Trophoblast cell (in vitro differentiated cells and primary cell): ENCODE data around the gene ZNF407.

ENCODE experiments used
- DNase-seq, 2 donors: peaks; one replicate each; pipeline ENCODE4 v3.0.0-alpha.2; 2016
- H2AFZ ChIP-seq: 2 replicates; pipeline ENCODE4 v1.6.1; 2013; ENCODE audit warnings: low read length, moderate library complexity, mild to moderate bottlenecking; ENCODE audit not compliant: insufficient read depth, poor library complexity
- H2AK5ac ChIP-seq: 2 replicates; pipeline ENCODE4 v1.6.1; 2013; ENCODE audit warnings: mild to moderate bottlenecking, low read length
- H2BK120ac ChIP-seq: 2 replicates; pipeline ENCODE4 v1.6.1; 2013; ENCODE audit warnings: low read length, mild to moderate bottlenecking, moderate library complexity; ENCODE audit not compliant: insufficient read depth, poor library complexity
- H2BK12ac ChIP-seq: 2 replicates; pipeline ENCODE4 v1.6.1; 2013; ENCODE audit warnings: mild to moderate bottlenecking, low read length, moderate library complexity
- H2BK5ac ChIP-seq: 2 replicates; pipeline ENCODE4 v1.6.1; 2013; ENCODE audit warnings: low read length, low read depth, moderate library complexity, mild to moderate bottlenecking; ENCODE audit not compliant: poor library complexity
- H3K14ac ChIP-seq: 2 replicates; pipeline ENCODE4 v1.6.1; 2013; ENCODE audit warnings: mild to moderate bottlenecking, low read length
- H3K18ac ChIP-seq: 2 replicates; pipeline ENCODE4 v1.6.1; 2013; ENCODE audit warnings: mild to moderate bottlenecking, low read length
- H3K23ac ChIP-seq: 2 replicates; pipeline ENCODE4 v1.6.1; 2013; ENCODE audit warnings: low read length
- H3K27ac ChIP-seq: 2 replicates; pipeline ENCODE4 v1.5.1; 2013; ENCODE audit warnings: low read depth, mild to moderate bottlenecking, inconsistent platforms, low read length, moderate library complexity
- H3K27me3 ChIP-seq: 2 replicates; pipeline ENCODE4 v1.6.1; 2013; ENCODE audit warnings: inconsistent platforms, mild to moderate bottlenecking, low read length, moderate library complexity; ENCODE audit not compliant: insufficient read depth
- H3K36me3 ChIP-seq, 2 experiments: 1 replicate in 1 of 2; 2 replicates in 1 of 2; pipeline ENCODE4 v1.6.1; 2013; ENCODE audit warnings: low read length in 2 of 2, mild to moderate bottlenecking in 2 of 2, moderate library complexity in 1 of 2; ENCODE audit not compliant: insufficient read depth in 2 of 2, control insufficient read depth in 1 of 2
- H3K4ac ChIP-seq: 2 replicates; pipeline ENCODE4 v1.6.1; 2013; ENCODE audit warnings: low read depth, mild to moderate bottlenecking, low read length, moderate library complexity
- H3K4me1 ChIP-seq, 2 experiments: 1 replicate in 1 of 2; 2 replicates in 1 of 2; pipeline ENCODE4 v1.6.1; 2013; ENCODE audit warnings: low read length in 2 of 2, mild to moderate bottlenecking in 2 of 2, moderate library complexity in 1 of 2; ENCODE audit not compliant: insufficient read depth in 2 of 2, control insufficient read depth in 1 of 2
- H3K4me2 ChIP-seq: 2 replicates; pipeline ENCODE4 v1.6.1; 2013; ENCODE audit warnings: inconsistent platforms, mild to moderate bottlenecking, low read length, moderate library complexity
- H3K4me3 ChIP-seq: 2 replicates; pipeline ENCODE4 v1.5.1; 2013; ENCODE audit warnings: mild to moderate bottlenecking, low read depth, low read length, inconsistent platforms
- H3K79me1 ChIP-seq: one replicate; pipeline ENCODE4 v1.6.1; 2013; ENCODE audit warnings: low read length
- H3K79me2 ChIP-seq: 2 replicates; pipeline ENCODE4 v1.6.1; 2013; ENCODE audit warnings: low read length, mild to moderate bottlenecking; ENCODE audit not compliant: control insufficient read depth, insufficient read depth, poor library complexity
- H3K9ac ChIP-seq: 2 replicates; pipeline ENCODE4 v1.6.1; 2013; ENCODE audit warnings: mild to moderate bottlenecking, low read length
- H3K9me3 ChIP-seq: 2 replicates; pipeline ENCODE4 v1.6.1; 2013; ENCODE audit warnings: low read depth, mild to moderate bottlenecking, control low read depth, inconsistent platforms, low read length; ENCODE audit not compliant: insufficient read depth
- H4K12ac ChIP-seq: 2 replicates; pipeline ENCODE4 v1.6.1; 2013; ENCODE audit warnings: low read depth, mild to moderate bottlenecking, low read length, moderate library complexity
- H4K8ac ChIP-seq: 2 replicates; pipeline ENCODE4 v1.6.1; 2013; ENCODE audit warnings: low read depth, mild to moderate bottlenecking, low read length, moderate library complexity
- H4K91ac ChIP-seq: one replicate; pipeline ENCODE4 v1.6.1; 2013; ENCODE audit warnings: low read depth, mild to moderate bottlenecking, low read length, moderate library complexity
- whole genome bisulfite sequencing: extraction: QIAGEN DNeasy Blood & Tissue Kit; methylation state at CpG from one replicate; pipeline ENCODE4 v1.1.7; 2013; ENCODE audit warnings: missing lambda C conversion rate; ENCODE audit not compliant: insufficient read length, insufficient coverage; ENCODE audit errors: extremely low coverage; 5-methylcytosine and 5-hydroxymethylcytosine counted together

ZNF407 gene

DNA sequence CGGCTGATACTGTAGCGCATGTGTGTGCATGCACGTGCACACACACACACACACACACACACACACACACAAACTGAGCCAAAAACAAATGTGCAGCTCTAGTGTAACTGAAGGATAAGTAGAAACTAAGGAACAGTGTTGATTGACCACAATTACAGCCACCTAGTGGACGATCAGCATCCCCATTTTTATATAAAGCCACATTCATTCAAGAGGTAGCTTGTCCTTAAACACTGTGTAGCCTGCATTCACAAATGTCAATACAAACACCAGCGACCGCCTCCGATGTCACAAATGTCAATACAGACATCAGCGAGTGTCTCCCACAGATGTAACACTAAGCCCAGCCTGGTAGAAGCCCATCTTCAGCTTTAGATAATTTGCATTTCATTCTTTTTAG is 443.9 kb downstream of the ZNF407 start:
- peak in 1 of 2 donors; percentile 7 for DNase-seq
- H2BK12ac ChIP-seq = no peak overlapping the region
- no peak overlapping the region for H2AK5ac ChIP-seq
- H3K4me1 ChIP-seq = no peaks in the 10 kb centered on the region
- no peak overlapping the region for H4K8ac ChIP-seq
- no peak overlapping the region for H3K14ac ChIP-seq
- no peaks in the 10 kb centered on the region for H3K27me3 ChIP-seq
- no peak overlapping the region for H3K18ac ChIP-seq
- H3K4me2 ChIP-seq = no peak overlapping the region
- H3K36me3 ChIP-seq = no peaks in the 10 kb centered on the region
- no peaks in the 10 kb centered on the region for H3K79me1 ChIP-seq
- WGBS = no CpG with 5 or more reads among the region's 8 CpGs
- H3K4ac ChIP-seq = no peak overlapping the region
- H3K9ac ChIP-seq = no peak overlapping the region
- no peaks in the 10 kb centered on the region for H3K79me2 ChIP-seq
- no peak overlapping the region for H4K12ac ChIP-seq
- no peaks in the 10 kb centered on the region for H3K9me3 ChIP-seq
- no peak overlapping the region for H3K23ac ChIP-seq
- H4K91ac ChIP-seq = no peak overlapping the region
- H2BK5ac ChIP-seq = no peak overlapping the region
- no peak overlapping the region for H2BK120ac ChIP-seq
- H3K4me3 ChIP-seq = no peak overlapping the region
- no peak overlapping the region for H3K27ac ChIP-seq
- H2AFZ ChIP-seq = no peak overlapping the region

DNA sequence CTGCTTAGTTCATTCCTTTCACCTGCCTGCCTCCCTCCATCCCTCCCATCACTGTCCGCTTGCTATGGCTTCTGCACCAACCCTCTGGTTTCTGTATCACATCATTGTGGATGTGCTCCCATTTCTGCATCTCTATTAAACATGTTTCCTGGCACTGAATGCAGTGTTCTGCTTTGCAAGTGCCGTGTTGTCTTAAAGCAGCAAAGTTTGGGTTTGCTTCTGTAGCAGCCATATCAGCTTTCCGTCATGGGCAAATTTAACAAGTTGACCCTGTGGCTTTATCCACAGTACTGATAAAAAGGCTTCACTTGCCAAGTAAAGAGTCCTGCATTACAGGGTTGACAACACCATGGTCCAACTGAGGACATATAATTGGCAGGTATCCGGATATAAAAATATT is 445.8 kb downstream of the ZNF407 start:
- Histone ChIP-seq H2AK5ac (no peak overlapping the region), H4K91ac (no peak overlapping the region), H3K18ac (no peak overlapping the region), H2BK120ac (no peak overlapping the region), H2BK12ac (no peak overlapping the region), H3K4me3 (no peak overlapping the region), H3K14ac (no peak overlapping the region), H3K9ac (no peak overlapping the region), H4K8ac (no peak overlapping the region), H2AFZ (no peak overlapping the region), H3K79me1 (no peaks in the 10 kb centered on the region), H3K36me3 (no peaks in the 10 kb centered on the region), H3K4me1 (no peaks in the 10 kb centered on the region), H3K4ac (no peak overlapping the region), H3K27me3 (no peaks in the 10 kb centered on the region), H3K23ac (no peak overlapping the region), H3K4me2 (no peak overlapping the region), H3K79me2 (no peaks in the 10 kb centered on the region), H3K9me3 (no peaks in the 10 kb centered on the region), H3K27ac (no peak overlapping the region), H2BK5ac (no peak overlapping the region), H4K12ac (no peak overlapping the region)
- DNase-seq = no peak
- no CpG with 5 or more reads among the region's 4 CpGs for WGBS

GRCh38 chr18:75044296-75044695 is 446.6 kb downstream of the ZNF407 start:
- H3K4me2 ChIP-seq = no peak overlapping the region
- H4K91ac ChIP-seq = no peak overlapping the region
- DNase-seq = no peak
- H2BK5ac ChIP-seq = no peak overlapping the region
- no peaks in the 10 kb centered on the region for H3K27me3 ChIP-seq
- H2BK120ac ChIP-seq = no peak overlapping the region
- H3K4me1 ChIP-seq = no peaks in the 10 kb centered on the region
- no peaks in the 10 kb centered on the region for H3K79me1 ChIP-seq
- H3K4ac ChIP-seq = no peak overlapping the region
- no peak overlapping the region for H2AFZ ChIP-seq
- H3K9me3 ChIP-seq = no peaks in the 10 kb centered on the region
- H3K18ac ChIP-seq = no peak overlapping the region
- no peaks in the 10 kb centered on the region for H3K36me3 ChIP-seq
- no peak overlapping the region for H4K12ac ChIP-seq
- no peak overlapping the region for H2AK5ac ChIP-seq
- WGBS = no CpG with 5 or more reads among the region's 9 CpGs
- H2BK12ac ChIP-seq = no peak overlapping the region
- H3K27ac ChIP-seq = no peak overlapping the region
- H4K8ac ChIP-seq = no peak overlapping the region
- H3K14ac ChIP-seq = no peak overlapping the region
- H3K79me2 ChIP-seq = no peaks in the 10 kb centered on the region
- no peak overlapping the region for H3K9ac ChIP-seq
- H3K23ac ChIP-seq = no peak overlapping the region
- no peak overlapping the region for H3K4me3 ChIP-seq

DNA sequence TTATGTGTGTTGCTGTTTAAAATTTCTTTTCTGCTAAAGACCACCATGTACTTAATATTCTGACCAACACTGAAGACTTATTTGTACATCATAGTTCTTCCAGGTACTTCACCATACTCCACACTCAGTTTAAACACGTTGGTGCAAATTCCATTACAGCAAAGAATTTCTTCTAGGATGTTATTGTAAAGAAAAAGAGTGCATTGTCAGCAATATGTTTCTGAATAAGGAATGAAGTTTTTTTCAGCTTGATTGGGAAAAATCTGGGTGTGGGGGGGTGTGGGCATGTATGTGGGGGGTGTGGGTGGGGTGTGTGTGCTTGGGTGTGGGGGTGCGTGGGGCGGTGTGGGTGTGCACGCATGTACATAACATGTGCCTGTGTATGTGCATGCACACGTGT is 447.1 kb downstream of the ZNF407 start:
- Histone ChIP-seq H3K4me2 (no peak overlapping the region), H2BK5ac (no peak overlapping the region), H2AK5ac (no peak overlapping the region), H3K9ac (no peak overlapping the region), H3K79me2 (no peaks in the 10 kb centered on the region), H3K4ac (no peak overlapping the region), H3K4me1 (no peaks in the 10 kb centered on the region), H2BK12ac (no peak overlapping the region), H3K79me1 (no peaks in the 10 kb centered on the region), H2AFZ (no peak overlapping the region), H4K91ac (no peak overlapping the region), H3K18ac (no peak overlapping the region), H3K9me3 (no peaks in the 10 kb centered on the region), H4K8ac (no peak overlapping the region), H3K23ac (no peak overlapping the region), H3K36me3 (no peaks in the 10 kb centered on the region), H3K27me3 (no peaks in the 10 kb centered on the region), H3K4me3 (no peak overlapping the region), H2BK120ac (no peak overlapping the region), H4K12ac (no peak overlapping the region), H3K14ac (no peak overlapping the region), H3K27ac (no peak overlapping the region)
- no CpG with 5 or more reads among the region's 5 CpGs for WGBS
- DNase-seq = no peak
